K562 (cell line): ENCODE measurements around the gene EXOSC9. TPM values are rescaled to one million over a fixed set of nuclear protein-coding genes. Genes with fewer than 3 reads are reported as not detected.

Experiments used
- ATAC-seq: fragments of 200-7000 bp; cut with Tn5 transposase; 3 replicates; pipeline ENCODE4 v1.9.1; 2020; ENCODE audit warnings: moderate library complexity
- BruUV-seq: library from RNA; stranded (reverse); fragments of 400-500 nt; replicated peaks from 2 replicates; lab custom pipeline; 2021; lab: Mats Ljungman, UMichigan
- CTCF ChIA-PET: fragments of 300-600 bp; formaldehyde crosslinking; extraction: SDS; loops from one replicate; lab custom pipeline; 2021; ENCODE audit warnings: low intra/inter-chr PET ratio; lab: Yijun Ruan, JAX
- POLR2A ChIA-PET: fragments of 300-600, 350-650 bp; sonication (Branson Sonifier 250); formaldehyde crosslinking; extraction: SDS; loops from one replicate; lab custom pipeline; 2021; ENCODE audit warnings: antibody characterized with exemption, inconsistent platforms; lab: Yijun Ruan, JAX
- DNase-seq, 4 experiments: peaks; one replicate each; pipeline versions ENCODE4 v3.0.0 to v3.0.0-alpha.2; 2011 to 2018; ENCODE audit warnings: low spot score in 3 of 4, mixed read lengths in 3 of 4; ENCODE audit errors: extremely low read depth in 1 of 4
- FAIRE-seq: peaks from 2 replicates; lab custom pipeline; 2011; peaks lifted over from hg19 to GRCh38; lab: Jason Lieb, UNC
- H2AFZ ChIP-seq: 2 replicates; pipeline ENCODE4 v1.6.0; 2011; ENCODE audit warnings: low read depth, low read length, control low read depth, inconsistent platforms
- H3K27ac ChIP-seq: fragments of 200-600 bp; 3 replicates; pipeline ENCODE4 v1.8.0; 2011; ENCODE audit warnings: low read depth, mild to moderate bottlenecking, control low read depth, inconsistent platforms, low read length, moderate library complexity, mixed read lengths; ENCODE audit errors: extremely low read depth
- H3K27me3 ChIP-seq, 2 experiments: fragments of 300-600 bp in 1 of 2; 2 replicates in 1 of 2; 3 replicates in 1 of 2; pipeline versions ENCODE4 v1.6.0 to v1.8.0; 2011; ENCODE audit warnings: inconsistent platforms in 2 of 2, low read length in 2 of 2, mild to moderate bottlenecking in 1 of 2, mixed read lengths in 1 of 2, moderate library complexity in 1 of 2; ENCODE audit not compliant: control insufficient read depth in 2 of 2, insufficient read depth in 2 of 2
- H3K36me3 ChIP-seq: fragments of 300-600 bp; 3 replicates; pipeline ENCODE4 v1.8.0; 2011; ENCODE audit warnings: mild to moderate bottlenecking, low read length, inconsistent platforms; ENCODE audit not compliant: control insufficient read depth, insufficient read depth
- H3K4me1 ChIP-seq, 2 experiments: fragments of 200-600 bp in 1 of 2; replicated peaks in 1 of 2; 2 replicates in 1 of 2; 3 replicates in 1 of 2; pipeline versions ENCODE4 v1.5.1 to v1.8.0; 2011; ENCODE audit warnings: inconsistent platforms in 2 of 2, low read length in 2 of 2, mild to moderate bottlenecking in 1 of 2, mixed read lengths in 1 of 2, moderate library complexity in 1 of 2; ENCODE audit not compliant: control insufficient read depth in 2 of 2, insufficient read depth in 2 of 2
- H3K4me2 ChIP-seq: 2 replicates; pipeline ENCODE4 v1.6.1; 2011; ENCODE audit warnings: low read length, control low read depth, inconsistent platforms, mixed read lengths; ENCODE audit not compliant: insufficient read depth
- H3K4me3 ChIP-seq: fragments of 200-600 bp; sonication (generic), shearing (Covaris generic); 2 replicates; pipeline ENCODE4 v1.5.1; 2016; ENCODE audit warnings: control low read depth, inconsistent platforms
- H3K79me2 ChIP-seq: fragments of 200-600 bp; 3 replicates; pipeline ENCODE4 v1.8.0; 2011; ENCODE audit warnings: low read length, inconsistent platforms; ENCODE audit not compliant: control insufficient read depth, insufficient read depth
- H3K9ac ChIP-seq, 2 experiments: 2 replicates each; pipeline versions ENCODE4 v1.6.0 to v1.6.1; 2011; ENCODE audit warnings: low read depth in 2 of 2, low read length in 2 of 2, control low read depth in 1 of 2, inconsistent platforms in 1 of 2, mild to moderate bottlenecking in 1 of 2, mixed read lengths in 1 of 2; ENCODE audit not compliant: insufficient read depth in 1 of 2
- H3K9me1 ChIP-seq: one replicate; pipeline ENCODE4 v1.6.0; 2011; ENCODE audit warnings: inconsistent platforms, mild to moderate bottlenecking, low read length, moderate library complexity; ENCODE audit not compliant: control insufficient read depth, insufficient read depth
- H3K9me3 ChIP-seq: replicated peaks from 2 replicates; pipeline ENCODE4 v1.5.1; 2011; ENCODE audit warnings: low read depth, low read length, inconsistent platforms; ENCODE audit not compliant: control insufficient read depth, insufficient read depth
- H4K20me1 ChIP-seq: replicated peaks from 2 replicates; pipeline ENCODE4 v1.6.1; 2011; ENCODE audit warnings: low read length, inconsistent platforms, mixed read lengths; ENCODE audit not compliant: control insufficient read depth, insufficient read depth
- CXXC5 ChIP-seq: fragments of 250-450 bp; sonication (Bioruptor Pico); IDR thresholded peaks from 2 replicates; pipeline ENCODE4 v1.8.0; 2022; ENCODE audit warnings: inconsistent platforms, mild to moderate bottlenecking, moderate library complexity
- ESRRA ChIP-seq: fragments of 450-650 bp; IDR thresholded peaks from 2 replicates; pipeline ENCODE4 v1.6.1; 2014; ENCODE audit warnings: low read depth, mild to moderate bottlenecking, moderate library complexity, borderline replicate concordance
- HMG20B ChIP-seq: fragments of 250-450 bp; sonication (Bioruptor Pico); IDR thresholded peaks from 2 replicates; pipeline ENCODE4 v1.5.0; 2021; ENCODE audit warnings: mild to moderate bottlenecking
- NR1H2 ChIP-seq: sonication (generic); formaldehyde crosslinking; IDR thresholded peaks from 2 replicates; pipeline ENCODE4 v1.4.0; 2020; ENCODE audit warnings: mild to moderate bottlenecking, missing genetic modification reagents
- WGBS: fragments of 100-300 bp; shearing (Covaris generic); methylation state at CpG from one replicate; pipeline ENCODE4 v1.1.6; 2016; ENCODE audit warnings: low coverage, mixed read lengths; ENCODE audit not compliant: insufficient coverage; ENCODE audit errors: missing lambda C conversion rate; 5-methylcytosine and 5-hydroxymethylcytosine counted together
- in situ Hi-C: fragments of 300-500 bp; cut with MboI; formaldehyde crosslinking; loops from 4 replicates; pipeline ENCODE4 v1.15.0; 2018; ENCODE audit warnings: inconsistent platforms, mixed read lengths
- intact Hi-C: fragments of 100-400 bp; cut with micrococcal nuclease; formaldehyde crosslinking; loops from 2 replicates; pipeline ENCODE4 v1.14.2; 2022
- polyA plus RNA-seq, 8 experiments: library from polyadenylated mRNA; depleted of rRNA in 4 of 8; stranded (reverse) in 5 of 8; unstranded in 3 of 8; fragments of >200 nt; fragmentation: Nextera tagmentation in 2 of 8; fragmentation: Illumina TruSeq in 1 of 8; extraction: Ambion mirVana in 2 of 8; extraction: Trizol in 1 of 8; gene quantifications; 2 replicates each; pipeline versions ENCODE4 v1.2.1 to v1.2.3, GENCODE V29; 2011 to 2014; ENCODE audit warnings: inconsistent platforms in 1 of 8, missing spikeins in 1 of 8
- total RNA-seq, 7 experiments: library from RNA; depleted of rRNA in 6 of 7; stranded (reverse); fragments of >200 nt in 6 of 7; fragmentation: Illumina TruSeq in 2 of 7; extraction: Trizol in 2 of 7; gene quantifications; 2 replicates each; pipeline versions ENCODE4 v1.2.1 to v1.2.3, GENCODE V29; 2011 to 2021; ENCODE audit warnings: low replicate concordance in 1 of 7
- TF ChIP-seq, protein P1 (sequence below): sonication (generic); formaldehyde crosslinking; IDR thresholded peaks from 2 replicates; pipeline ENCODE4 v1.8.1; 2023; ENCODE audit warnings: mild to moderate bottlenecking, missing genetic modification reagents

EXOSC9 gene
- total and polyA plus RNA-seq, 9 of the 15 experiments (the other 6 are each of a cell fraction or from before 2014, with no cell fraction given) = 64.7 to 166 (median 115) TPM

DNA sequence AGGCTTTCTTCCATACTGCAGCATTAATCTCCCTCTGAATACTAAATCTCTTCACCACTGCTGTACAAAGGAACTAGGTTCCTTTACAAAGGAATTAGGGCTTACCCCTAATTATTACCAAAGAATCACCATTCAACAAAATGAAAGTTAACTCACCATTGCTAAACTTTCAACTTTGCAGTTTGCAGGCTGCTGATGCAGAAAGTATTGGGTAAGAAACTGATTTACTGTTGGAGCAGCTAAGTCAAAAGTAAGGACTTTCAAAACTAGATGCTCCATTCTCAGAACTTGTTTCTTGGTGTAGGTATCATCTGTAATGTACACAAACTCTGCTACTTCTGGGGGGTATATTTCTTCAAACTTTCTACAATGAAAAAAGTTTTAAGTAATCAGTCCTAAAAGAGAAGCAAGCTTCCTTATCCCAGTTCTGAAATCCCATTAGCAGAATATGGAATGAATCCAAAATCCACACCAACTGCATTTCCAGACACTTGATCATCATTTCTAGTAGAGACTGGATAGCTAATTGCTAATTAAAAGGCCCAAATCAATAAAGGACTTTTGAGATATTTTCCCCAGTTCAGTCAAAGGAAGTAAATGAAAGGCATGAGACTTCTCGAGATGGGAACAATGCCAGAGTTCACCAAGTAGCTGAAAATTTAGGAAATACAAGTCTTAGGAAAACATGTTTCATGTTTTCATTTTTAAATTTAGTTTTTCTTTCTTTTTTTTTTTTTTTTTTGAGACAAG lies 18.3 kb downstream of the EXOSC9 start:
- no peak overlapping the region for H3K4me2 ChIP-seq
- BruUV-seq = no TSS peak
- peaks cover 7% of the 10 kb centered on the region; the same call in 1 of the 2 replicates for H4K20me1 ChIP-seq
- no peak for DNase-seq
- POLR2A ChIA-PET = interaction anchor here (0.6 to 1.2 kb wide), 2 partner anchors 9 to 13 kb away, joined by 3 read pairs; no protein-coding TSS in a partner anchor
- CTCF ChIA-PET = no interaction called here
- H3K9me1 ChIP-seq = no peaks in the 10 kb centered on the region
- in situ Hi-C loops = no loop called here
- WGBS = 89% methylated on average over 1 of the region's 1 CpG
- TF ChIP-seq ESRRA = no peak
- TF ChIP-seq, protein P1, sequence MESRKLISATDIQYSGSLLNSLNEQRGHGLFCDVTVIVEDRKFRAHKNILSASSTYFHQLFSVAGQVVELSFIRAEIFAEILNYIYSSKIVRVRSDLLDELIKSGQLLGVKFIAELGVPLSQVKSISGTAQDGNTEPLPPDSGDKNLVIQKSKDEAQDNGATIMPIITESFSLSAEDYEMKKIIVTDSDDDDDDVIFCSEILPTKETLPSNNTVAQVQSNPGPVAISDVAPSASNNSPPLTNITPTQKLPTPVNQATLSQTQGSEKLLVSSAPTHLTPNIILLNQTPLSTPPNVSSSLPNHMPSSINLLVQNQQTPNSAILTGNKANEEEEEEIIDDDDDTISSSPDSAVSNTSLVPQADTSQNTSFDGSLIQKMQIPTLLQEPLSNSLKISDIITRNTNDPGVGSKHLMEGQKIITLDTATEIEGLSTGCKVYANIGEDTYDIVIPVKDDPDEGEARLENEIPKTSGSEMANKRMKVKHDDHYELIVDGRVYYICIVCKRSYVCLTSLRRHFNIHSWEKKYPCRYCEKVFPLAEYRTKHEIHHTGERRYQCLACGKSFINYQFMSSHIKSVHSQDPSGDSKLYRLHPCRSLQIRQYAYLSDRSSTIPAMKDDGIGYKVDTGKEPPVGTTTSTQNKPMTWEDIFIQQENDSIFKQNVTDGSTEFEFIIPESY = no peak
- no peak for TF ChIP-seq NR1H2 (CRISPR knock-in tag)
- no peak for TF ChIP-seq HMG20B (CRISPR knock-in tag)
- no peak for TF ChIP-seq CXXC5
- TF ChIP-seq, all 486 proteins: peak for 0
- intact Hi-C loops = no loop called here
- peaks cover 63% of the 10 kb centered on the region for H3K79me2 ChIP-seq
- no peak overlapping the region for H3K9ac ChIP-seq
- no peaks in the 10 kb centered on the region for H3K27me3 ChIP-seq
- H3K36me3 ChIP-seq = peaks cover 85% of the 10 kb centered on the region
- no peaks in the 10 kb centered on the region for H3K9me3 ChIP-seq
- peaks cover 0 to 9% of the 10 kb centered on the region in 2 experiments; a peak in 3 of 5 replicates for H3K4me1 ChIP-seq
- no peak for FAIRE-seq
- H3K27ac ChIP-seq = no peak overlapping the region
- H3K4me3 ChIP-seq = no peak overlapping the region
- H2AFZ ChIP-seq = no peak overlapping the region
- no peak for ATAC-seq
